ENCODE measurements around the gene OR9G1. TPM values are rescaled to one million over a fixed set of nuclear protein-coding genes. Genes with fewer than 3 reads are reported as not detected.

OR9G1 gene
- total RNA-seq, 1 experiment from 2014 or later: not detected

Other genes with a start within 250 kb of the OR9G1 start
- not detected in 2 replicates for gene OR5M3, start 225.7 kb upstream of the OR9G1 start, total RNA-seq (2014; rRNA removed; shearing (Covaris generic))
- gene OR5M8, start 207.7 kb upstream of the OR9G1 start, total RNA-seq (2014; rRNA removed; shearing (Covaris generic)): not detected in 2 replicates
- not detected in 2 replicates for gene OR5M11, start 155.8 kb upstream of the OR9G1 start, total RNA-seq (2014; rRNA removed; shearing (Covaris generic))
- gene OR5M10, start 121.4 kb upstream of the OR9G1 start, total RNA-seq (2014; rRNA removed; shearing (Covaris generic)): not detected in 2 replicates
- not detected in 2 replicates for gene OR5M1, start 84.2 kb upstream of the OR9G1 start, total RNA-seq (2014; rRNA removed; shearing (Covaris generic))
- gene OR5AP2, start 56.7 kb upstream of the OR9G1 start, total RNA-seq (2014; rRNA removed; shearing (Covaris generic)): not detected in 2 replicates
- gene OR5AR1, start 35.4 kb upstream of the OR9G1 start, total RNA-seq (2014; rRNA removed; shearing (Covaris generic)): not detected in 2 replicates
- gene OR9G4, start 49.6 kb downstream of the OR9G1 start, total RNA-seq (2014; rRNA removed; shearing (Covaris generic)): not detected in 2 replicates